Fibroblast of the aortic adventitia (primary cell): ENCODE results near the gene DLD. TPM values are rescaled to one million over a fixed set of nuclear protein-coding genes. Genes with fewer than 3 reads are reported as not detected.
A peak's percentile ranks its signal among the peaks of the same experiment; 100 is the strongest.

Experiments used
- DNase-seq: peaks from one replicate; pipeline ENCODE4 v3.0.0-alpha.2; 2010; ENCODE audit warnings: low read depth
- H3K4me3 ChIP-seq: 2 replicates; pipeline ENCODE4 v1.5.1; 2011; ENCODE audit warnings: low read depth, mild to moderate bottlenecking, control low read depth, low read length, moderate library complexity
- CTCF ChIP-seq: IDR thresholded peaks from 2 replicates; pipeline ENCODE4 v1.5.1; 2011; ENCODE audit warnings: mild to moderate bottlenecking, low read length, control low read depth, inconsistent platforms; ENCODE audit not compliant: insufficient read depth
- total RNA-seq: library from RNA; depleted of rRNA; stranded (reverse); fragments of >200 nt; gene quantifications from 2 replicates; pipeline ENCODE4 v1.2.3, GENCODE V29; 2012; ENCODE audit warnings: low replicate concordance

The DLD gene
- total RNA-seq, 1 donor = 71.9 TPM

- no peak overlapping the region for H3K4me3 ChIP-seq
- DNase-seq = no peak
- TF ChIP-seq CTCF = no peak
Observed at GRCh38 chr7:107959527-107959898, 68.5 kb downstream of the DLD start.

GRCh38 chr7:107960272-107960671, 69.3 kb downstream of the DLD start:
- no peak overlapping the region for H3K4me3 ChIP-seq
- TF ChIP-seq CTCF = no peak
- no peak for DNase-seq

- no peak for TF ChIP-seq CTCF
- no peak overlapping the region for H3K4me3 ChIP-seq
- DNase-seq = no peak
Observed at GRCh38 chr7:107961405-107961804, 70.4 kb downstream of the DLD start.

GRCh38 chr7:107962817-107963216, 71.8 kb downstream of the DLD start:
- no peak for TF ChIP-seq CTCF
- DNase-seq = no peak
- no peak overlapping the region for H3K4me3 ChIP-seq

GRCh38 chr7:107964510-107964909, 73.5 kb downstream of the DLD start:
- TF ChIP-seq CTCF = no peak
- no peak overlapping the region for H3K4me3 ChIP-seq
- no peak for DNase-seq

GRCh38 chr7:107966711-107967110, 75.7 kb downstream of the DLD start:
- no peak overlapping the region for H3K4me3 ChIP-seq
- TF ChIP-seq CTCF = no peak
- peak; percentile 58 for DNase-seq

- TF ChIP-seq CTCF = no peak
- no peak overlapping the region for H3K4me3 ChIP-seq
- no peak for DNase-seq
Observed at GRCh38 chr7:107967420-107967819, 76.4 kb downstream of the DLD start.
